Nephron progenitor cell (in vitro differentiated cells): Measurements from ENCODE around the gene CCDC78.

Experiments
- DNase-seq: peaks from one replicate; pipeline ENCODE4 v3.0.0; 2021
- H3K27ac Mint-ChIP-seq: 2 replicates; pipeline ENCODE4 v1.8.0; 2021; ENCODE audit warnings: mild to moderate bottlenecking, moderate library complexity, mixed read lengths
- H3K27me3 Mint-ChIP-seq: 2 replicates; pipeline ENCODE4 v1.8.0; 2021; ENCODE audit warnings: mild to moderate bottlenecking, low read depth, mixed read lengths; ENCODE audit not compliant: poor library complexity
- H3K36me3 Mint-ChIP-seq: 2 replicates; pipeline ENCODE4 v1.8.0; 2021; ENCODE audit warnings: low read depth, mixed read lengths
- H3K4me1 Mint-ChIP-seq: 2 replicates; pipeline ENCODE4 v1.8.0; 2021; ENCODE audit warnings: mixed read lengths
- H3K4me3 Mint-ChIP-seq: 2 replicates; pipeline ENCODE4 v1.8.0; 2021; ENCODE audit warnings: mild to moderate bottlenecking, moderate library complexity, mixed read lengths
- H3K9me3 Mint-ChIP-seq: 2 replicates; pipeline ENCODE4 v1.8.0; 2021; ENCODE audit warnings: mild to moderate bottlenecking, moderate library complexity, mixed read lengths
- CTCF ChIP-seq: fragments of 200-600 bp; sonication (generic); IDR thresholded peaks from 2 replicates; pipeline ENCODE4 v1.5.0; 2021; ENCODE audit warnings: antibody characterized with exemption

The CCDC78 gene

GRCh38 chr16:684961-685696 lies 41.1 kb downstream of the CCDC78 start:
- no peaks in the 10 kb centered on the region for H3K9me3 Mint-ChIP-seq
- no peak overlapping the region for H3K27ac Mint-ChIP-seq
- TF ChIP-seq CTCF, result no peak
- no peak overlapping the region for H3K4me3 Mint-ChIP-seq
- DNase-seq, result no peak
- H3K27me3 Mint-ChIP-seq, result no peaks in the 10 kb centered on the region
- H3K36me3 Mint-ChIP-seq, result peaks cover 19% of the 10 kb centered on the region
- H3K4me1 Mint-ChIP-seq, result peaks cover 48% of the 10 kb centered on the region

GRCh38 chr16:684071-684794 lies 42.0 kb downstream of the CCDC78 start, which contains the start of gene JMJD8:
TSS of gene JMJD8 (minus strand) at chr16:684334. CDS start at chr16:684319, 15 bp downstream.
- TF ChIP-seq CTCF, result no peak
- DNase-seq, result peak; percentile 97
- H3K27ac Mint-ChIP-seq, result peak within 1 kb of the TSS; percentile 54
- H3K4me1 Mint-ChIP-seq, result peaks cover 44% of the 10 kb centered on the region
- peak within 1 kb of the TSS; percentile 78 for H3K4me3 Mint-ChIP-seq
- H3K36me3 Mint-ChIP-seq, result peaks cover 19% of the 10 kb centered on the region
- H3K9me3 Mint-ChIP-seq, result no peaks in the 10 kb centered on the region
- H3K27me3 Mint-ChIP-seq, result no peaks in the 10 kb centered on the region

GRCh38 chr16:683396-684070 lies 42.7 kb downstream of the CCDC78 start:
- Mint-ChIP-seq H3K9me3 (no peaks in the 10 kb centered on the region), H3K36me3 (peaks cover 19% of the 10 kb centered on the region), H3K4me1 (peaks cover 41% of the 10 kb centered on the region), H3K27me3 (peaks cover 3% of the 10 kb centered on the region), H3K27ac (no peak overlapping the region), H3K4me3 (peak overlapping the region; percentile 78)
- no peak for DNase-seq
- TF ChIP-seq CTCF, result no peak

- no peak for DNase-seq
- TF ChIP-seq CTCF, result no peak
- peaks cover 19% of the 10 kb centered on the region for H3K36me3 Mint-ChIP-seq
- H3K4me1 Mint-ChIP-seq, result peaks cover 41% of the 10 kb centered on the region
- H3K9me3 Mint-ChIP-seq, result no peaks in the 10 kb centered on the region
- H3K27ac Mint-ChIP-seq, result no peak overlapping the region
- peak overlapping the region; percentile 78 for H3K4me3 Mint-ChIP-seq
- peaks cover 3% of the 10 kb centered on the region for H3K27me3 Mint-ChIP-seq
These were observed 43.5 kb downstream of the CCDC78 start for GRCh38 chr16:682493-683395.

GRCh38 chr16:681746-682427 lies 44.4 kb downstream of the CCDC78 start:
- H3K27me3 Mint-ChIP-seq, result peaks cover 4% of the 10 kb centered on the region
- no peak for DNase-seq

More at GRCh38 chr16:681746-682427, 44.4 kb downstream of the CCDC78 start:
- TF ChIP-seq CTCF, result no peak
- Mint-ChIP-seq H3K9me3 (no peaks in the 10 kb centered on the region), H3K27ac (no peak overlapping the region), H3K4me3 (peak overlapping the region; percentile 78), H3K36me3 (peaks cover 19% of the 10 kb centered on the region), H3K4me1 (peaks cover 41% of the 10 kb centered on the region)
